HEK293 (cell line): ENCODE measurements around the gene LPP.

ENCODE experiments used
- CTCF ChIA-PET: fragments of 350-600 bp; formaldehyde crosslinking; extraction: SDS; loops from one replicate; lab custom pipeline; 2021; ENCODE audit warnings: antibody characterized with exemption; lab: Yijun Ruan, JAX
- POLR2A ChIA-PET: fragments of 300-600 bp; formaldehyde crosslinking; extraction: SDS; loops from one replicate; lab custom pipeline; 2020; ENCODE audit warnings: antibody characterized with exemption, inconsistent platforms; lab: Yijun Ruan, JAX
- H3K27ac ChIP-seq: fragments of 200-500 bp; sonication (Bioruptor generic); 2 replicates; pipeline ENCODE4 v1.5.1; 2014; ENCODE audit warnings: low read depth, low read length, control low read depth, inconsistent platforms; ENCODE audit errors: extremely low read depth
- H3K36me3 ChIP-seq, 2 experiments: fragments of 200-500 bp in 1 of 2; sonication (Bioruptor generic) in 1 of 2; 1 replicate in 1 of 2; 2 replicates in 1 of 2; pipeline ENCODE4 v1.5.1; 2014 to 2017; ENCODE audit warnings: inconsistent platforms in 2 of 2, low read length in 2 of 2; ENCODE audit not compliant: control insufficient read depth in 2 of 2, insufficient read depth in 1 of 2
- H3K4me1 ChIP-seq: fragments of 200-500 bp; sonication (Bioruptor generic); 2 replicates; pipeline ENCODE4 v1.5.1; 2014; ENCODE audit warnings: mild to moderate bottlenecking, low read length, inconsistent platforms; ENCODE audit not compliant: control insufficient read depth, insufficient read depth
- H3K4me3 ChIP-seq: 2 replicates; pipeline ENCODE4 v1.5.1; 2011; ENCODE audit warnings: low read depth, mild to moderate bottlenecking, control low read depth, low read length, moderate library complexity
- H3K9me3 ChIP-seq: fragments of 200-500 bp; sonication (Bioruptor generic); 2 replicates; pipeline ENCODE4 v1.5.1; 2014; ENCODE audit warnings: low read depth, low read length, inconsistent platforms; ENCODE audit not compliant: control insufficient read depth, insufficient read depth
- AEBP2 ChIP-seq: fragments of 450-650 bp; formaldehyde crosslinking; IDR thresholded peaks from 2 replicates; pipeline ENCODE4 v1.5.1; 2016; ENCODE audit warnings: missing biosample characterization, missing genetic modification characterization, borderline replicate concordance
- ATF2 ChIP-seq: fragments of 450-650 bp; formaldehyde crosslinking; IDR thresholded peaks from 2 replicates; pipeline ENCODE4 v1.5.1; 2016; ENCODE audit warnings: missing biosample characterization, missing genetic modification characterization, low read depth
- MEIS1 ChIP-seq: sonication (generic); formaldehyde crosslinking; IDR thresholded peaks from 2 replicates; pipeline ENCODE4 v1.8.1; 2022; ENCODE audit warnings: missing genetic modification reagents, mild to moderate bottlenecking, borderline replicate concordance
- OVOL3 ChIP-seq: fragments of 450-650 bp; formaldehyde crosslinking; IDR thresholded peaks from 2 replicates; pipeline ENCODE4 v1.5.1; 2016; ENCODE audit warnings: missing biosample characterization, missing genetic modification characterization
- SALL2 ChIP-seq: fragments of 450-650 bp; formaldehyde crosslinking; IDR thresholded peaks from 2 replicates; pipeline ENCODE4 v1.5.0; 2017; ENCODE audit warnings: missing biosample characterization, mild to moderate bottlenecking, missing genetic modification characterization, borderline replicate concordance
- SETDB1 ChIP-seq: IDR thresholded peaks from one replicate; pipeline ENCODE4 v1.6.1; 2017; ENCODE audit warnings: mild to moderate bottlenecking, low read length, moderate library complexity, mixed read lengths; ENCODE audit not compliant: insufficient read length
- SP2 ChIP-seq: fragments of 450-650 bp; formaldehyde crosslinking; IDR thresholded peaks from 2 replicates; pipeline ENCODE4 v1.5.1; 2016; ENCODE audit warnings: missing biosample characterization, missing genetic modification characterization
- TSHZ1 ChIP-seq: fragments of 450-650 bp; formaldehyde crosslinking; IDR thresholded peaks from 2 replicates; pipeline ENCODE4 v1.5.1; 2016; ENCODE audit warnings: missing biosample characterization, missing genetic modification characterization, borderline replicate concordance
- ZFP69B ChIP-seq: fragments of 450-650 bp; formaldehyde crosslinking; IDR thresholded peaks from 2 replicates; pipeline ENCODE4 v1.5.1; 2016; ENCODE audit warnings: missing biosample characterization, missing genetic modification characterization
- ZNF157 ChIP-seq: fragments of 450-650 bp; formaldehyde crosslinking; IDR thresholded peaks from 2 replicates; pipeline ENCODE4 v1.5.1; 2016; ENCODE audit warnings: missing biosample characterization, missing genetic modification characterization
- ZNF184 ChIP-seq: fragments of 450-650 bp; IDR thresholded peaks from 2 replicates; pipeline ENCODE4 v1.5.1; 2018; ENCODE audit warnings: missing biosample characterization, mild to moderate bottlenecking, missing genetic modification characterization
- ZNF2 ChIP-seq: fragments of 450-650 bp; formaldehyde crosslinking; IDR thresholded peaks from 2 replicates; pipeline ENCODE4 v1.5.1; 2016; ENCODE audit warnings: missing biosample characterization, missing genetic modification characterization
- ZNF211 ChIP-seq: fragments of 450-650 bp; formaldehyde crosslinking; IDR thresholded peaks from 2 replicates; pipeline ENCODE4 v1.5.1; 2016; ENCODE audit warnings: low read depth, missing biosample characterization, missing genetic modification characterization
- ZNF221 ChIP-seq: fragments of 450-650 bp; formaldehyde crosslinking; IDR thresholded peaks from 2 replicates; pipeline ENCODE4 v1.5.1; 2017; ENCODE audit warnings: missing biosample characterization, missing genetic modification characterization, borderline replicate concordance
- ZNF248 ChIP-seq: fragments of 450-650 bp; formaldehyde crosslinking; IDR thresholded peaks from 2 replicates; pipeline ENCODE4 v1.5.1; 2017; ENCODE audit warnings: missing biosample characterization, missing genetic modification characterization
- ZNF366 ChIP-seq: fragments of 450-650 bp; formaldehyde crosslinking; conservative IDR thresholded peaks from 2 replicates; pipeline ENCODE4 v1.5.1; 2016; ENCODE audit warnings: missing biosample characterization, missing genetic modification characterization
- ZNF530 ChIP-seq: fragments of 450-650 bp; formaldehyde crosslinking; IDR thresholded peaks from 2 replicates; pipeline ENCODE4 v1.5.1; 2016; ENCODE audit warnings: low read depth, missing biosample characterization, missing genetic modification characterization
- ZNF558 ChIP-seq: fragments of 450-650 bp; formaldehyde crosslinking; IDR thresholded peaks from 2 replicates; pipeline ENCODE4 v1.5.1; 2016; ENCODE audit warnings: missing biosample characterization, missing genetic modification characterization
- ZNF585B ChIP-seq: fragments of 450-650 bp; formaldehyde crosslinking; IDR thresholded peaks from 2 replicates; pipeline ENCODE4 v1.5.1; 2016; ENCODE audit warnings: missing biosample characterization, missing genetic modification characterization
- ZNF621 ChIP-seq: fragments of 450-650 bp; formaldehyde crosslinking; IDR thresholded peaks from 2 replicates; pipeline ENCODE4 v1.5.1; 2017; ENCODE audit warnings: missing biosample characterization, missing genetic modification characterization
- ZNF660 ChIP-seq: fragments of 450-650 bp; IDR thresholded peaks from 2 replicates; pipeline ENCODE4 v1.5.1; 2018; ENCODE audit warnings: missing biosample characterization, mild to moderate bottlenecking, missing genetic modification characterization
- ZNF76 ChIP-seq: fragments of 450-650 bp; formaldehyde crosslinking; IDR thresholded peaks from 2 replicates; pipeline ENCODE4; 2016; ENCODE audit warnings: low read depth, missing biosample characterization, missing genetic modification characterization, borderline replicate concordance
- ZNF777 ChIP-seq: fragments of 450-650 bp; formaldehyde crosslinking; IDR thresholded peaks from 2 replicates; pipeline ENCODE4 v1.5.1; 2017; ENCODE audit warnings: missing biosample characterization, missing genetic modification characterization, borderline replicate concordance
- ZNF830 ChIP-seq: fragments of 450-650 bp; IDR thresholded peaks from 2 replicates; pipeline ENCODE4 v1.5.0; 2018; ENCODE audit warnings: missing biosample characterization, missing genetic modification characterization, low read depth, mild to moderate bottlenecking, moderate library complexity

LPP gene

GRCh38 chr3:188889054-188889491, 735.1 kb downstream of the LPP start (continued):
- TF ChIP-seq TSHZ1 (tag by site-specific recombination) (no peak), ZNF211 (no peak), ZNF366 (tag by site-specific recombination) (no peak)

DNA sequence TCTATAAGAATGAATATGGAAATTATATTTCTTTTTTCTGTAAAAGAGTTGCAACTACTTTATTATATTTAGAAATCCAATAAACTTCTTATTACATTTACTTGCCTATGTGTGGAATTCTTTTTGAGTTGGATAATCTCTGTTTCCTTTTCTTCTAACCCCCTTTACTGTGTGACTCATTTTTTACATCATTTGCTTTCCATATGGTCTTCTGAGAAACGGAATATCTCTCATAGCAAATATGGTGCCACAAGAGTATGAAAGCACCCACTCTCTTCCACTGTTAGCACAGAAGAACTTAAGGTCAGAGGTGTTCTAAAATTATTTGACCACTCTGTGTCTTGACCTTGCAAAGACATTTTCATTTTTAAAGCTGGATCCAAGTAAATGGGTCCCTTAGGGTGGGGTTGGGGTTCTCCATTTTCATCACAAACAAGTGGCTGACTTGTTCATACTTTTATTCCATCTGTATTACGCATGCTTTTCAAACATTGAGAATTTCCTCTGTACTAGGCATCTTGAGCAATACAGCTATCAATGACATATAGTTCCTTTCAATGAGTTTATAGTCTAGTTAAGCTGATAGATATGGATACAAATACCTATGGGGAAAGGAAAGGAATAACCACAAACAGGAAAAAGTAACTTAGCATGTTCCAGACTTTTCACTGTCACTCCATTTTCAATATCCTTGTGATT, 736.8 kb downstream of the LPP start:
- Histone ChIP-seq H3K36me3 (no peaks in the 10 kb centered on the region), H3K9me3 (no peaks in the 10 kb centered on the region), H3K27ac (no peak overlapping the region), H3K4me3 (no peak overlapping the region), H3K4me1 (no peaks in the 10 kb centered on the region)
- TF ChIP-seq AEBP2 (tag by site-specific recombination): no peak
- no peak for TF ChIP-seq ATF2 (tag by site-specific recombination)
- no peak for TF ChIP-seq ZNF366 (tag by site-specific recombination)
- TF ChIP-seq SP2 (tag by site-specific recombination): no peak
- TF ChIP-seq ZNF2 (tag by site-specific recombination): no peak
- TF ChIP-seq ZNF660 (tag by site-specific recombination): no peak
- TF ChIP-seq ZNF248: no peak
- ChIA-PET POLR2A (no interaction called here), CTCF (interaction anchor here (0.6 kb wide), 1 partner anchor 10 kb away, joined by 3 read pairs; no protein-coding TSS in a partner anchor)

DNA sequence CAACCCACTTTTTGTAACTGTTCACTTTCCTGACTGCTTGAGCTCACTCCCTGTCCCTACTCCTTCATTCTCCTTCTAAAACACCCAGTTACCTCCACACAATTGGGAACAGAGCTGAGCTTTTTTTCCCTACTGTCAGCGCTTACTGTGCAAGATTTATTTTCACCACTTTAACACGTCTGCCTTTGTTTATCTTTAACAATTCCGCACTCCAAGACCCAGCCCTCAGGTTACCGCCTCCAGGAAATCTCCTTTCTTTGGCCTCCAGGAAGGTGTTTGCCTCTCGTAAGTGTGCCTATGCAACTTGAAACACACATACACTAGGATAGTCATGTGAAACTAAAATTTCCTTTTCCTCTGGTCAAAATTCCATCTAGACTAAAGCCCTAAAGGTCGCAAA, 745.9 kb downstream of the LPP start:
- Histone ChIP-seq H3K4me3 (no peak overlapping the region), H3K36me3 (no peaks in the 10 kb centered on the region), H3K9me3 (no peaks in the 10 kb centered on the region), H3K4me1 (no peaks in the 10 kb centered on the region), H3K27ac (no peak overlapping the region)
- POLR2A ChIA-PET: no interaction called here
- CTCF ChIA-PET: interaction anchor here (0.5 kb wide), 1 partner anchor 237 kb away, joined by 3 read pairs; no protein-coding TSS in a partner anchor
- TF ChIP-seq ZNF585B (no peak), SETDB1 (no peak)

DNA sequence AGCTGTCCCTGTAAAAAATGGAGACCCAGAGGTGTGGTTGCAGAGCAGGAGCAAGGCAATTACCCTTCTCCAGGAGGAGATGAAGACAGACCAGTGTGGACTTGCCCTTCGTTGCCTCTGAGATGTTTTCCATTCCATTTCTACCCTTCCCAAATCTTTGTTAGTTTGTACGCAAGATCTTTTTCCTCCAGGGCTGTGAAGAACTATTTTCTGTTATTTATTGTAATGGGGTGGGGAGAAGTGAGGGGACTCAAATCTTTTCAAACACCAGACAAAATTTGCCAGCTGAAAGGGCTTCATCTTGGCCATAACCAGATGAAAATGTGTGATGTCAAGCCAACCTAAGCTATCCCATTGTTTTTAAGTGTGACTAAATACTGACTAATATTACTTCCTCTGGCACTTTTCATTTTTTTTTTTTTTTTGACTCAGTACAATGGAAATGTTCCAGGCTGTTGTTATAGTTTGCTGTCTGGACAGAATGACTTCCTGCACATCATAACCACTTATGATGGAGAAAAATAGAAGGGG, 746.5 kb downstream of the LPP start:
- no peaks in the 10 kb centered on the region for H3K36me3 ChIP-seq
- no peaks in the 10 kb centered on the region for H3K9me3 ChIP-seq
- ChIA-PET POLR2A (no interaction called here), CTCF (interaction anchor here (0.5 to 0.7 kb wide), 2 partner anchors 43 to 237 kb away, joined by 3 read pairs; no protein-coding TSS in a partner anchor)
- no peak overlapping the region for H3K4me3 ChIP-seq
- no peaks in the 10 kb centered on the region for H3K4me1 ChIP-seq
- H3K27ac ChIP-seq: no peak overlapping the region
- TF ChIP-seq ZNF530 (tag by site-specific recombination) (no peak), ZNF76 (tag by site-specific recombination) (no peak), MEIS1 (CRISPR knock-in tag) (no peak), ZFP69B (tag by site-specific recombination) (no peak), ZNF830 (tag by site-specific recombination) (no peak), ZNF157 (tag by site-specific recombination) (no peak), SALL2 (tag by site-specific recombination) (no peak), ZNF221 (no peak), ZNF777 (tag by site-specific recombination) (no peak), ZNF184 (tag by site-specific recombination) (no peak), OVOL3 (no peak), ZNF558 (no peak), ZNF621 (tag by site-specific recombination) (no peak)
